NCI-H146 treated with DMSO at 0.1 percent for 48 hours (cell line): ENCODE measurements around the gene CBLC.
A peak's percentile ranks its signal among the peaks of the same experiment; 100 is the strongest.

Experiments
- DNase-seq: peaks from one replicate; lab custom pipeline; 2025; ENCODE audit not compliant: unreplicated experiment; lab: John Stamatoyannopoulos, UW

Gene CBLC

GRCh38 chr19:44777715-44778347, at the start of gene CBLC:
Gene CBLC, plus strand, starts transcription at chr19:44777890. Its CDS starts 42 bp downstream, at chr19:44777932.
- peak; percentile 93 for DNase-seq

GRCh38 chr19:44728178-44728577, 49.5 kb upstream of the CBLC start:
- no peak for DNase-seq

- DNase-seq: no peak
Observed at GRCh38 chr19:44729516-44730033, 48.1 kb upstream of the CBLC start.

GRCh38 chr19:44731081-44731480, 46.6 kb upstream of the CBLC start:
- DNase-seq: no peak

GRCh38 chr19:44731622-44732021, 46.1 kb upstream of the CBLC start:
- no peak for DNase-seq

GRCh38 chr19:44732235-44733014, 45.3 kb upstream of the CBLC start:
- DNase-seq: no peak

- DNase-seq: no peak
Observed at GRCh38 chr19:44734357-44734756, 43.3 kb upstream of the CBLC start.

- DNase-seq: no peak
Observed at GRCh38 chr19:44735011-44735410, 42.7 kb upstream of the CBLC start.

- no peak for DNase-seq
Observed at GRCh38 chr19:44737238-44738071, 40.2 kb upstream of the CBLC start.

GRCh38 chr19:44738136-44738535, 39.6 kb upstream of the CBLC start:
- DNase-seq: no peak

- DNase-seq: no peak
Observed at GRCh38 chr19:44738603-44739558, 38.8 kb upstream of the CBLC start.

GRCh38 chr19:44740351-44740824, 37.3 kb upstream of the CBLC start:
- DNase-seq: no peak

- no peak for DNase-seq
Observed at GRCh38 chr19:44741258-44741731, 36.4 kb upstream of the CBLC start.

- DNase-seq: no peak
Observed at GRCh38 chr19:44741841-44742329, 35.8 kb upstream of the CBLC start.

- DNase-seq: no peak
Observed at GRCh38 chr19:44742330-44743061, 35.2 kb upstream of the CBLC start.

GRCh38 chr19:44744871-44745332, 32.8 kb upstream of the CBLC start:
- DNase-seq: no peak

- no peak for DNase-seq
Observed at GRCh38 chr19:44745341-44745831, 32.3 kb upstream of the CBLC start.

GRCh38 chr19:44745887-44746600, 31.6 kb upstream of the CBLC start:
- no peak for DNase-seq
